HEK293 (cell line): ENCODE data around the gene KATNB1.

Experiments
- CTCF ChIA-PET: fragments of 350-600 bp; formaldehyde crosslinking; extraction: SDS; loops from one replicate; lab custom pipeline; 2021; ENCODE audit warnings: antibody characterized with exemption; lab: Yijun Ruan, JAX
- POLR2A ChIA-PET: fragments of 300-600 bp; formaldehyde crosslinking; extraction: SDS; loops from one replicate; lab custom pipeline; 2020; ENCODE audit warnings: antibody characterized with exemption, inconsistent platforms; lab: Yijun Ruan, JAX
- H3K27ac ChIP-seq: fragments of 200-500 bp; sonication (Bioruptor generic); 2 replicates; pipeline ENCODE4 v1.5.1; 2014; ENCODE audit warnings: low read depth, low read length, control low read depth, inconsistent platforms; ENCODE audit errors: extremely low read depth
- H3K36me3 ChIP-seq, 2 experiments: fragments of 200-500 bp in 1 of 2; sonication (Bioruptor generic) in 1 of 2; 1 replicate in 1 of 2; 2 replicates in 1 of 2; pipeline ENCODE4 v1.5.1; 2014 to 2017; ENCODE audit warnings: inconsistent platforms in 2 of 2, low read length in 2 of 2; ENCODE audit not compliant: control insufficient read depth in 2 of 2, insufficient read depth in 1 of 2
- H3K4me1 ChIP-seq: fragments of 200-500 bp; sonication (Bioruptor generic); 2 replicates; pipeline ENCODE4 v1.5.1; 2014; ENCODE audit warnings: mild to moderate bottlenecking, low read length, inconsistent platforms; ENCODE audit not compliant: control insufficient read depth, insufficient read depth
- H3K4me3 ChIP-seq: 2 replicates; pipeline ENCODE4 v1.5.1; 2011; ENCODE audit warnings: low read depth, mild to moderate bottlenecking, control low read depth, low read length, moderate library complexity
- H3K9me3 ChIP-seq: fragments of 200-500 bp; sonication (Bioruptor generic); 2 replicates; pipeline ENCODE4 v1.5.1; 2014; ENCODE audit warnings: low read depth, low read length, inconsistent platforms; ENCODE audit not compliant: control insufficient read depth, insufficient read depth
- EGR2 ChIP-seq: fragments of 450-650 bp; formaldehyde crosslinking; IDR thresholded peaks from 2 replicates; pipeline ENCODE4 v1.5.1; 2016; ENCODE audit warnings: low read depth, missing biosample characterization, missing genetic modification characterization
- FEZF1 ChIP-seq: fragments of 450-650 bp; formaldehyde crosslinking; IDR thresholded peaks from 2 replicates; pipeline ENCODE4 v1.5.1; 2016; ENCODE audit warnings: missing biosample characterization, missing genetic modification characterization
- GLI2 ChIP-seq: fragments of 450-650 bp; formaldehyde crosslinking; IDR thresholded peaks from 2 replicates; pipeline ENCODE4; 2017; ENCODE audit warnings: missing biosample characterization, missing genetic modification characterization, low read depth, borderline replicate concordance
- GLI4 ChIP-seq: fragments of 450-650 bp; formaldehyde crosslinking; IDR thresholded peaks from 2 replicates; pipeline ENCODE4 v1.5.1; 2016; ENCODE audit warnings: missing biosample characterization, missing genetic modification characterization
- HIC1 ChIP-seq: fragments of 450-650 bp; formaldehyde crosslinking; IDR thresholded peaks from 2 replicates; pipeline ENCODE4 v1.5.1; 2016; ENCODE audit warnings: missing biosample characterization, missing genetic modification characterization
- INSM2 ChIP-seq: fragments of 450-650 bp; formaldehyde crosslinking; IDR thresholded peaks from 2 replicates; pipeline ENCODE4 v1.5.1; 2016; ENCODE audit warnings: missing biosample characterization, missing genetic modification characterization
- KLF1 ChIP-seq: fragments of 450-650 bp; formaldehyde crosslinking; IDR thresholded peaks from 2 replicates; pipeline ENCODE4 v1.5.1; 2016; ENCODE audit warnings: missing biosample characterization, missing genetic modification characterization
- KLF16 ChIP-seq: fragments of 450-650 bp; formaldehyde crosslinking; IDR thresholded peaks from 2 replicates; pipeline ENCODE4 v1.5.1; 2017; ENCODE audit warnings: missing biosample characterization, missing genetic modification characterization
- KLF7 ChIP-seq: fragments of 450-650 bp; formaldehyde crosslinking; IDR thresholded peaks from 2 replicates; pipeline ENCODE4 v1.5.1; 2016; ENCODE audit warnings: missing biosample characterization, missing genetic modification characterization, borderline replicate concordance
- KLF8 ChIP-seq: fragments of 450-650 bp; formaldehyde crosslinking; IDR thresholded peaks from 2 replicates; pipeline ENCODE4 v1.5.1; 2016; ENCODE audit warnings: missing biosample characterization, missing genetic modification characterization
- ZBTB11 ChIP-seq: fragments of 450-650 bp; formaldehyde crosslinking; conservative IDR thresholded peaks from 2 replicates; pipeline ENCODE4 v1.5.1; 2016; ENCODE audit warnings: low read depth, missing biosample characterization, missing genetic modification characterization
- ZBTB48 ChIP-seq: fragments of 450-650 bp; formaldehyde crosslinking; IDR thresholded peaks from 2 replicates; pipeline ENCODE4 v1.5.1; 2016; ENCODE audit warnings: missing biosample characterization, missing genetic modification characterization
- ZFHX2 ChIP-seq: fragments of 450-650 bp; formaldehyde crosslinking; conservative IDR thresholded peaks from 2 replicates; pipeline ENCODE4 v1.5.1; 2016; ENCODE audit warnings: missing biosample characterization, missing genetic modification characterization
- ZNF169 ChIP-seq: fragments of 450-650 bp; formaldehyde crosslinking; IDR thresholded peaks from 2 replicates; pipeline ENCODE4 v1.5.1; 2016; ENCODE audit warnings: missing biosample characterization, missing genetic modification characterization
- ZNF175 ChIP-seq: fragments of 450-650 bp; formaldehyde crosslinking; IDR thresholded peaks from 2 replicates; pipeline ENCODE4 v1.5.1; 2016; ENCODE audit warnings: missing biosample characterization, missing genetic modification characterization
- ZNF266 ChIP-seq: fragments of 450-650 bp; formaldehyde crosslinking; IDR thresholded peaks from 2 replicates; pipeline ENCODE4 v1.5.1; 2016; ENCODE audit warnings: missing biosample characterization, missing genetic modification characterization, low read depth
- ZNF311 ChIP-seq: fragments of 450-650 bp; formaldehyde crosslinking; IDR thresholded peaks from 2 replicates; pipeline ENCODE4 v1.5.1; 2017; ENCODE audit warnings: missing biosample characterization, missing genetic modification characterization, borderline replicate concordance
- ZNF362 ChIP-seq: fragments of 450-650 bp; formaldehyde crosslinking; IDR thresholded peaks from 2 replicates; pipeline ENCODE4 v1.5.1; 2016; ENCODE audit warnings: missing biosample characterization, missing genetic modification characterization
- ZNF366 ChIP-seq: fragments of 450-650 bp; formaldehyde crosslinking; conservative IDR thresholded peaks from 2 replicates; pipeline ENCODE4 v1.5.1; 2016; ENCODE audit warnings: missing biosample characterization, missing genetic modification characterization
- ZNF37A ChIP-seq: fragments of 450-650 bp; IDR thresholded peaks from 2 replicates; pipeline ENCODE4 v1.5.1; 2018; ENCODE audit warnings: missing biosample characterization, missing genetic modification characterization
- ZNF426 ChIP-seq: fragments of 450-650 bp; formaldehyde crosslinking; IDR thresholded peaks from 2 replicates; pipeline ENCODE4 v1.5.1; 2017; ENCODE audit warnings: missing biosample characterization, missing genetic modification characterization, mild to moderate bottlenecking, inconsistent platforms, moderate library complexity
- ZNF560 ChIP-seq: fragments of 450-650 bp; formaldehyde crosslinking; IDR thresholded peaks from 2 replicates; pipeline ENCODE4 v1.5.1; 2017; ENCODE audit warnings: missing biosample characterization, missing genetic modification characterization, borderline replicate concordance
- ZNF571 ChIP-seq: fragments of 450-650 bp; formaldehyde crosslinking; IDR thresholded peaks from 2 replicates; pipeline ENCODE4 v1.5.0; 2017; ENCODE audit warnings: missing biosample characterization, missing genetic modification characterization
- ZNF664 ChIP-seq: fragments of 450-650 bp; formaldehyde crosslinking; IDR thresholded peaks from 2 replicates; pipeline ENCODE4 v1.5.1; 2016; ENCODE audit warnings: missing biosample characterization, missing genetic modification characterization
- ZXDB ChIP-seq: fragments of 450-650 bp; formaldehyde crosslinking; IDR thresholded peaks from 2 replicates; pipeline ENCODE4 v1.5.1; 2016; ENCODE audit warnings: missing biosample characterization, missing genetic modification characterization

KATNB1 gene

GRCh38 chr16:57759541-57760356, 24.2 kb downstream of the KATNB1 start:
- Histone ChIP-seq H3K9me3 (no peaks in the 10 kb centered on the region), H3K4me3 (no peak overlapping the region), H3K36me3 (peaks cover 0 to 55% of the 10 kb centered on the region in 2 experiments; a peak in 1 of 3 replicates), H3K27ac (no peak overlapping the region), H3K4me1 (peaks cover 4% of the 10 kb centered on the region)
- TF ChIP-seq ZNF37A (tag by site-specific recombination) = no peak
- TF ChIP-seq ZNF560 (tag by site-specific recombination) = no peak
- TF ChIP-seq ZNF175 (tag by site-specific recombination) = no peak
- TF ChIP-seq ZNF311 (tag by site-specific recombination) = no peak
- TF ChIP-seq ZNF426 = no peak
- TF ChIP-seq KLF7 (tag by site-specific recombination) = no peak
- TF ChIP-seq KLF16 (tag by site-specific recombination) = no peak
- no peak for TF ChIP-seq GLI4
- TF ChIP-seq KLF1 (tag by site-specific recombination) = peak; percentile 76
- peak; percentile 84 for TF ChIP-seq EGR2 (tag by site-specific recombination)
- TF ChIP-seq ZNF664 (tag by site-specific recombination) = peak; percentile 99
- TF ChIP-seq HIC1 (tag by site-specific recombination) = no peak
- TF ChIP-seq GLI2 (tag by site-specific recombination) = no peak
- no peak for TF ChIP-seq INSM2
- 0 out of 2 replicates have a peak, but pooled peaks have one; percentile 13 for TF ChIP-seq KLF8
- no peak for TF ChIP-seq ZNF169 (tag by site-specific recombination)
- TF ChIP-seq ZNF266 (tag by site-specific recombination) = no peak
- no peak for TF ChIP-seq ZNF571
- TF ChIP-seq ZXDB = no peak
- no peak for TF ChIP-seq FEZF1 (tag by site-specific recombination)
- peak; percentile 90 for TF ChIP-seq ZFHX2 (tag by site-specific recombination)
- TF ChIP-seq ZNF366 (tag by site-specific recombination) = no peak
- TF ChIP-seq ZBTB48 (tag by site-specific recombination) = no peak
- TF ChIP-seq ZBTB11 (tag by site-specific recombination) = no peak
- no peak for TF ChIP-seq ZNF362 (tag by site-specific recombination)
- POLR2A ChIA-PET = interaction anchor here (0.5 to 1.6 kb wide), 2 partner anchors 11 to 23 kb away, joined by 3 to 5 read pairs; partner anchors contain the start of gene KATNB1
- CTCF ChIA-PET = interaction anchor here (0.6 to 3.0 kb wide), 4 partner anchors 104 to 362 kb away, joined by 3 to 14 read pairs (median 4); no protein-coding TSS in a partner anchor
